HG02642 (cell line): ENCODE measurements around the gene TAC4.
A peak's percentile ranks its signal among the peaks of the same experiment; 100 is the strongest.

Experiments used
- ATAC-seq: cut with Tn5 transposase; IDR thresholded peaks from one replicate; pipeline ENCODE4 v1.9.1; 2021; ENCODE audit warnings: mild to moderate bottlenecking; ENCODE audit not compliant: unreplicated experiment, poor library complexity

The TAC4 gene, protein sequence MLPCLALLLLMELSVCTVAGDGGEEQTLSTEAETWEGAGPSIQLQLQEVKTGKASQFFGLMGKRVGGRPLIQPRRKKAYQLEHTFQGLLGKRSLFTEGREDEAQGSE

DNA sequence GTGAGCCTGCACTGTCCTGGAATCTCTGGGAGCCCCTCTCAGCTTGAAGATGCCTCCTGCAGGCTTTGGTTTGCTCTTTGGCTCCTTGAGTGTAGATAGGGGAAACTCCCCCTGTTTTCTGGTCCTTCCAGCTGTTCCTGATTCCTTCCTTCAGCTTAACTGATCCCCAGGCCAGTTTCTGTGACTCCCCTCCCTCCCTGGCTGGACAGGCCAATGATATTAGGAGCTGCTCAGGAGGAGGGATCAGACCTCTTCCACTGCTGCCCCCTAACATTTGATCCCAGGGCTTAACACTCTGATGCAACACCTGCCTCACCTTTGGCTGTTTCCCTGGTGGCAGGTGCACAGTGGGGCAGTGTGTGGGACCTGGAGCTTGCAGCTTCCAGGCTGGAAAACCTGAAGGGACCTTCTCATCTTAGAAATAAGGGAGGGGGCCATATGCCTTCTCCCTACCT lies at the start of gene TAC4:
TAC4 (minus strand) TSS at position 51 of the 455 bp plus-strand sequence. CDS start 52 bp downstream, outside the sequence.
- no peak for ATAC-seq

DNA sequence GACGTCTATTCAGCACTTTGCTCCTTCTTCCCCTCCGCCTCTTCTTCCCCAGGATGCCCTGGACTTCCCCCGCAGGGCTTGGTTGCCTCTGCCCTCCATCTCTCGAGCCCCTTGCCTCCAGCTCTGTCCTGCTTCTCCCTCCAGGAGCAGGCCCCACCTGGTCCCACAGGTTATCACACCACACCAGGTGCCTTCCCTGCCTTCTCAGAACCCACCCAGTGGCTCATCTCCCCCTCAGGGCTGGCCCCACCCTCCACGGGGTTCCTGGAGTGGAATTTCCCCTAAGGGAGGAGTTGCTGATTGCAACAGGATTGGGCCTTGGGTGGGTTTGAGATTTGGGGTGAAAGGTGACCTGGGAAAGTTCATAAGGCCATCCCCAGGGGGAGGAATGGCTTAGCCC lies 49.0 kb upstream of the TAC4 start:
- no peak for ATAC-seq

DNA sequence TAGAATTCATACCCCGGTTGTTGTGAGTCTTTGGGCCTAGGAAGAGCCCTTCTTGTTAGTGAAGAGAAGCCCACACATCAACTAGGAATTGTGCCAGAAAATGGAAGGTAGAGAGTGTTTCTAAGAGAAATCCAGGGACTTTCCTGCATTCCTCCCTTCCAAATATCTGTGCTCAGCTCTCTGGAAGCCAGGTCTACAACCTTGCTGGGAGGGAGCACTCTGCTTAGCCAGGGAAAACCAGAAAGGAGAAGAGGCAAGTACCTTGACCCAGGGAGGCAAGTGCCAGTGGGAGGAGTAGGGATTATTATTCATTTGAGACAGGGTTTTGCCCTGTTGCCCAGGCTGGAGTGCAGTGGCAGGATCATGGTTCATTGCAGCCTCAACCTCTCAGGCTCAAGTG lies 48.4 kb upstream of the TAC4 start:
- no peak for ATAC-seq

DNA sequence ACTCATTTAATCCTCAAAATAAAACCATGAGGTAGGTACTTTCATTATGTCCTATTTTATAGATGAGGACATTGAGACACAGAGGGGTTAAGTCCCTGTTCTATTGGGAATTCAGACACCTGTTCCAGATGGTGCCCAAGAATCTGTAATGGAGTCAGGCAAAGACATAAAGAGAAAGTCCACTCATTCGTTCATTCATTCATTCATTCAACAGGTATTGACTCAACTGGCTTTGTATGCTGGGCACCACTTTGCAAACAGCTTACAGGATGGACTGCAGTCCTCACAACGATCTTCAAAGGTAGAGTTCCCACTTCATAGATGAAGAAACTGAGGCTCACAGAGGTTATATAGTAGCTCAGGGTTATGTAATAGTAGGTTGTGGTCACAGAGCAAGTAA lies 47.9 kb upstream of the TAC4 start:
- no peak for ATAC-seq

DNA sequence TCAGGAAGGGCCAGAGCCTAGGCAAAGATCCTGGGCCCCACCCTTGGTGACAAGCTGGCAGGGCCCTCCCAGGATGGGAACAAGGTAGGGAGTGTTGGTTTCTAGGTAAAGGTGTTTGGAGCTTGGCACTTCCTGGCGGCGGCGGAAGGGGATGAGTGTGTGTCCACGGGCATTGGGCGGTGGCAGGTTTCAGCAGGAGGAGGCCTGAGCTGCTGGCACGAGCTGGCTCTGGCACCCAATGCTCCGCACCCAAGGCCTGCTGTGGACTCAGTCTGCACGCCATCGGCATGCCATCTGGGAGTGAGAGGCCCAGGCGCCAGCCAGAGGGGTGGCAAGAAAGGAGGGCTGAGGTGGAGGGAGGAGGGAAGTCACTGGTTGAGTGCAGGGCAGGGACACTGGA lies 46.9 kb upstream of the TAC4 start:
- no peak for ATAC-seq

DNA sequence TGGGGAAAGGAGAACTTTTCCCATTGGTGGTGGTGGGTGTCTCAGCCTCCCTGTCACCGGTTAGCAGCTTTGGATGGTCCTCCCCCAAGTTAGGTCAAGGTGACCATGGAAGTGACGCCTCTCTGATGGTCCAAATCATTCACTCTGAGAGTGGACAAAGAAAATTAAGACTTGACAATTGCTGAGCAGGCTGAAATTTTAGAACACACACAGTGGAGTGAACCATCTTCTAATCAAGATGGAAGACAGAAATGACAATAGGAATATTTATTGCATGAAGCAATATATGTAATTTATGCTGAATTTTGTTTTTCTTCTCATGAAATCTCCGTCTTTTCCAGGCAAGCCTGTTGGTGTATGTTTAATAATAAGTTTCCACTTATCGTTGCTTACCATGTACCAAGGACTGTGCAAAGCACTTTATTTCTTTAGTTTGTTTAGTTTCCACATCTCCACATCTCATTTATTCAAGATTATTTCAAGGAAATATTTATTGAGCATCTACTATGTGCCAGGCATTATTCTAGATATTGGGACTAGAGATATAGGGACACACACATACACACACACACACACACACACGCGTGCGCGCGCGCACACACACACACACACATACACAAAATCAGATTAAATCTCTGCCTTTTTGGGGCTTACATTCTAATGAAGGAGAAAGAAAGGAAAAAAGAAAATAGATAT lies 44.0 kb upstream of the TAC4 start:
- no peak for ATAC-seq

DNA sequence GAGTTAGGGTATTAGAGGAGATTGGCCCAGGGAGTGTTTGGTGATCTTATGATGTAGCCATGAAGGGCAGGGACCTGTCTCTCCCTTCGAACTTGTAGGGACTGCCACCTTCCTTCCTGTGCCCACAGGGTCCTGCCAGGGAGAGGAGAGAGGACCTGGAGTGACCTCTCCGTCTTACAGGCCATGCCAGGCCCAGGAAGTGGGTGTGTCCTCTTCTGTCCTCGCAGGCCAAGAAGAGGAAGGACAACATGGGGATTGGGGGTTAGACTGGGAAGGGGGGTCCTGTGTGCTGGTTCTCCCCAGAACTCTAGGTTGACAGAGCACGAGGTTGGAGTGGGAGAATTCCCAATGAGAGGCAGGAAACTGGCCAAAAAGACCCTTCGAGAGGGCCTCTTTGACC lies 43.4 kb upstream of the TAC4 start:
- no peak for ATAC-seq

DNA sequence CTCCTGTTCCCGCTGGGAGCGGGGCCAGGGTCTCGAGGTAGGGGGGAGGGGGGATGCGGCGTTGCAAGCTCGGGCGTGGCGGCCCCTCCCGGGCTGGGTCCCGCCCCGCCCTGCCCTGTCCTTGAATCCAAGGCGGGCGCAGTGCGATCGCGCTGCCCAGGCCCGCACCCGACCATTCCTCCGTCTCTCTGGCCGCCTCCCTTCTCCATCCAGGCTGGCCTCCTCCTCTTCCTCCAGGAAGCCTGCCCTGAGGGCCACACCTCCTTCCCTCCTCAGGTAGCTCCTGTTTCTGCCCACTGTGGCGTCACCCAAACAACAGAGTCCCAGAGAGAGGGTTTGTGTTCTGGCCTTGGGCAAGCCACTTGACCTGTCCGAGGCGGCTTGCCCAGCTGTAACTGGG lies 43.0 kb upstream of the TAC4 start:
- ATAC-seq: no peak

DNA sequence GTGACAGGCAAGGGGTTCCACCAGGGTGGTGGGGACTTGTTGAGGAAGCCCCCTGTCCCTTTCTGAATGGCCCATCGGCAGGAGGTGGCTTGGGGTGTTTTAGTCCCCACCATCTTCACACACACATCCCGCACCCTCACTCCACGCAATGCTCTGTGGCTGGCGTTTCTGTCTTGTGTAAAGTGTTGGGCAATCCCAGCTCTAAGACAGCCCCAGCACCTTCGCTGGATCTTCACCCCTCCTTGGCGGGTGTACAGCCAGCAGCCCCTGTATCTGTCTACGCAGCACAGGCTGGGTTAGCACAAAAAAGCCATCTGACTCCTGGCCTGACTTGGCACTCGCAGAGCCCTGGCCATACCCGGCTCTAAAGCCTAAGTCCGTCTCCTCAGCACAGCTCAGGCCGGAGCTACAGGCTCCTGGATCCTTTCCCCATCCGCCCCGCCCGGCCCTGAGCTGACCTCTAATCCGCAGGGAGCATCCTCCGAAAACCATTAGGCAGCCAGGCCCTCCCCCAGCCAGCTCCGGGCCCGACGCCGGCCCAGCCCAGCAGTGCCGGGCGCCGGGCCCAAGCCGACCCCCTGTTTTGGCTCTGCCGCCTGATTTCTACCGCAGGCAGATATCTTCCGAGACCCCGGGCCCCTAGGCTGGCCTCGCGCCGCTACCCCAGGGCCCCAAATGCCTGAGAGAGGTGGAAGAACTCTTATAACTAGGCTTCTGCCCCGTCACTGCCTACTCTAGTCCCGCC lies 42.4 kb upstream of the TAC4 start:
- ATAC-seq: no peak

DNA sequence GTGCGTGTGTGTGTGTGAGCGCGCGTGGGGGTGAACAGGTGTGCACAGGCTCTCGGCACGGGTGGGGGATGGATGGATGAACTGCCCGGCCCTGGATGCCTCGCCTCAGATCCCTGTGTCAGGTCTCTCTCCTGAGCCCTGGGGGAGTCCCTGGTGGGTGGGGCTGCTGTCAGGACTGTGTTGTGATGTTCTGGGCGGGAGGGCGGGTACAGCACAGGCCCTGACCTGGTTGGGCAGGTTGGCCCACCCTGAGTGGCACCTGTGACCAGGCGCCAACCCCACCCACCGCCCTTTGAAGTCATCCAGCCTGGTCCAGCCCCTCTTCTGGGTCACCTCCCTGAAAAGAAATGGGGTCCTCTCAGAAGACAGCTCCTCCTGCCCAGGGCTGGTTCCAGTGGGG lies 41.6 kb upstream of the TAC4 start:
- ATAC-seq: no peak

DNA sequence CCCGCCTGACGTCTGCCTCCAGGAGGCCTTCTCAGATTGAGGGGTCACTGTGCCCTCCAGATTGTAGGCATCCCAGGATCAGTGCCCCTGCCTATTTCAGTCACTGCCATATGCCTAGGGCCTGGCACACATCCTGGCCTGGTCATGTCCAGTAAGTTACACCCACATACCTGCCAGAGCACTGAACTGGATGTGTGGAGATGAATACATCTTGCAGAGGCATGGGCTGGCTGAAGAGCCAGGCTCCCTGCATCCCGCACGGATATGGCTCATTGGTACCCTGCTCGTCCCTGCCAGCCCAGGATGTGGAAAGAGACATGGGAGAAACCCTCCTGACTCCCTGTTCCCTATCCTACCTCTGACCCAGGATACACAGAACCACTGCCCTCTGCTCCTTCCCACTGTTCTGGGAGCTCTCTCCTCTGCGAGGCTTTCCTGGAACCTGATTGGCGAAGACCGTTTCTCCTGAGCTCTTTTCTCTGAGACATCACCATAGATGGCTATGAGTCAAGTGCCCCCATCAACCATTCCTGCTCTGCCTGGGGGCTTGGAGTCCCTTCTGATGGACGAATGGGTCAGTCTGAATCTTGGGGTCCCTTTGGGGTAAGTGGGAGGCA lies 40.0 kb upstream of the TAC4 start:
- ATAC-seq: no peak

DNA sequence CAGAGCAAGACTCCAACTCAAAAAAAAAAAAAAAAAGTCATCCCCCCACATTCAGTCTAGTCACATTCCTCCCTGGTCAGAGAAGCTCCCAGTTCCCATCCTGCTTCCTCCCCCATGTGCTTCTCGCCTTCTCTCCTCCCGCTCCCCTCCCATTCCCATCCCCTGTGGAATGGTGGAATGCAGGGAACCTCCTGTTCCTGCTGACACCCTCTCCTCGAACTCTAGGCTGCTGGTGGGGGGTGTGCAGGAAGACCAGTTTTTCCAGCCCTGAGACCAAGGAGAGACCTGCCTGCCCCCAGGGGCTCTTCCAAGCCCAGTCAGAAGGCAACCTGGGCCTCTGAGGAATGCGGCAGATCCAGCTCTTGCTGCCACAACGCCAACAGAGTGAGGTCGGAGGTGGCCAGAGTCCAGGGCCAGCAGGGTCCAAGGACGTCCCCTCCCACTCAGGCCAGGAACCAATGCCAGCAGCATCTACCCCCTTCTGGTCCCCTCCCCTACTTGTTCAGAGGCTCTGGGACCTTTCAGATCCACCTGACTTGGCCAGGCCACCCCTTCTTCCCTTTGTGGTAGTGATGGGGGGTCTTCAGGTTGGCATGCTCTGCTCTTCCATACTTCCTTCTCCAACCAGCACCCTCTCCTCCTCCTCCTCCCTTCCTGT lies 39.3 kb upstream of the TAC4 start:
- ATAC-seq: no peak

DNA sequence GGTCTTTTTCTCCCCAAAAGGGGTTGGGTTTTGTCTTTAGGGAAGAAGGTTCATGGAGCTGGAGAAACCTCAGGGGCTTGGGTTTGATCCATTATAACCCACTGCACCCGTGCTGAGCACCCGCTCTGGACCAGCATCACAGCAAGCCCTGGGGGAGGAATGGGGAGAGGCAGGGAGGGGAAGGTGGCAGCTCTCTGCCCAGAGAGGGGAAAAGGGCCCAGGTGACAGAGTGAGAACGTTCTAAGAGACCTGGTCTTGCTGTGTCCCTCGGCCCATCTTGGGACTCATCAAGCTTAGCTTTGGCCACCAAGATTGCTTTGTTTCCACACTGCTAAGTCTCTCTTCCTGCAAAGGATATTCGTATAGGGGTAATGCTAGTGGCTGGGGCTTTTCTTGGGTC lies 38.2 kb upstream of the TAC4 start:
- no peak for ATAC-seq

DNA sequence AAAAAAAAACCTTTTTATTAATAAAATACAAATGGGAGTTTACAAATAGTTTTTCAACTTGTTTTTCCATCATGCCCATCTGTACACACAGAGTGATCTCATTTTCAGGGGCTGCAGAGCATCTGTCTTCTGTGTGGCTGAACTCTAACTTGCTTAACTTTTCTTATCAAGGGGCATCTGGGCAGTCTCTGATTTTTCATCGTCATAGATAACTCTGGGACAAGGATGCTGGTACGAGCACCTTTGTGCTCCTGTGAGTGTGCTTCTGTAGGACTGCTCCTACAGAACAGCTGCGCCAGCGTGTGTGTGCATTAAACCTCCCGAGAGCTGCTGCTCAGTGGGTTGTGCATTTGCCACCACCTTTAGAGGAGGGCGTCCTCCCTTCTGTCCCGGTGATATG lies 34.6 kb upstream of the TAC4 start:
- ATAC-seq: no peak

DNA sequence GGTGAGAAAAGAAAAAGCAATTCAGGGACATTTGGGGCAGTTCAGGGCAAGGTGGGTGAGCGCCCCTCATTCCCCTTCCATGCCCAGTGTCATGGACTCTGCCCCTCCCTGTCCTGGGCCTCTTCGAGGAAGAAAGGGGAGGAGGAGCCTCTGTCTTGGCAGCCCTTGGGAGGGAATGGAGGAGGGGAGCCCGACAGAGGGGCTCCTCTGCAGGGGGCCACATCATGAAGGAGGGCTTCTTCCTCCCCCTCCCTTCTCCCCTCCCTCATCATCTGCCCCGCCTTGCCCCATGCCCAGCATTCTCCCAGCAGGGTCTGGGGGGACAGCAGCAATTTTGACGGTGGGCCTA lies 33.2 kb upstream of the TAC4 start:
- ATAC-seq: no peak

DNA sequence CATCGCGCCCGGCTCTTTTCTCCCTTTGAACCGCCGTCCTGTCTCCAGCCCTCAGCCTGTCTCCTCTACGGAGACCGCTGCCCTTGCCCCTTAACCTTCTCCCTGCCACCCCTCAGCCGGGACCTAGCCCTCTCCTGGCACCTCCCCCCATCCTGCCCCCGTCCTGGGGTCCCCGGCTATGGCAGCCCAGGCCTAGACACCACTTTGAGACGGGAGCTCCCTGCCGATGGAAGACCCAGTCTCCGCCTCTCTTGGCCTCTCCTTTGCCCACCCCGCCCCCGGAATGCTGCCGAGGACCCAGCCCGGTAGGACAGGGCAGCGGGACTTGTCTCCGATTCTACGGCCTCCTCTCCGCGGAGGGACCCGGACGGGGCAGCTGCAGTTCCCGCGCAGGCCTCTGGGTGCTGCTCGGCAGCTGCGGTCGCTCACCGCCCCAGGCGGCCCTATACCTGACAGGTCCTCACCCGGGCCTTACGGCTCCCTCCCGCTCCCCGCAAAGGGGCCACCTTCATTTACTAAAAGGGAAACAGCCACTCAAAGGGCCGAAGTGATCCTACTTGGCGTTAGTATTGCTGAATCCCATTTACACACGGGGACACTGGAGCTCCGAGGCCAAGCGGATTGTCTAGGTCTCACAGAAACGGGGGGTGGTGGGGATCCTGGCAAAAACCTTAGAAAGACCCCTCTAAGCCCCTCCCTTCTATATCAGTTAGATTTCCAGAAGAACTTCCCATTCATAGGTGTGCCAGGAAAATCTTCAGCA lies 32.6 kb upstream of the TAC4 start:
- ATAC-seq: peak; percentile 80

DNA sequence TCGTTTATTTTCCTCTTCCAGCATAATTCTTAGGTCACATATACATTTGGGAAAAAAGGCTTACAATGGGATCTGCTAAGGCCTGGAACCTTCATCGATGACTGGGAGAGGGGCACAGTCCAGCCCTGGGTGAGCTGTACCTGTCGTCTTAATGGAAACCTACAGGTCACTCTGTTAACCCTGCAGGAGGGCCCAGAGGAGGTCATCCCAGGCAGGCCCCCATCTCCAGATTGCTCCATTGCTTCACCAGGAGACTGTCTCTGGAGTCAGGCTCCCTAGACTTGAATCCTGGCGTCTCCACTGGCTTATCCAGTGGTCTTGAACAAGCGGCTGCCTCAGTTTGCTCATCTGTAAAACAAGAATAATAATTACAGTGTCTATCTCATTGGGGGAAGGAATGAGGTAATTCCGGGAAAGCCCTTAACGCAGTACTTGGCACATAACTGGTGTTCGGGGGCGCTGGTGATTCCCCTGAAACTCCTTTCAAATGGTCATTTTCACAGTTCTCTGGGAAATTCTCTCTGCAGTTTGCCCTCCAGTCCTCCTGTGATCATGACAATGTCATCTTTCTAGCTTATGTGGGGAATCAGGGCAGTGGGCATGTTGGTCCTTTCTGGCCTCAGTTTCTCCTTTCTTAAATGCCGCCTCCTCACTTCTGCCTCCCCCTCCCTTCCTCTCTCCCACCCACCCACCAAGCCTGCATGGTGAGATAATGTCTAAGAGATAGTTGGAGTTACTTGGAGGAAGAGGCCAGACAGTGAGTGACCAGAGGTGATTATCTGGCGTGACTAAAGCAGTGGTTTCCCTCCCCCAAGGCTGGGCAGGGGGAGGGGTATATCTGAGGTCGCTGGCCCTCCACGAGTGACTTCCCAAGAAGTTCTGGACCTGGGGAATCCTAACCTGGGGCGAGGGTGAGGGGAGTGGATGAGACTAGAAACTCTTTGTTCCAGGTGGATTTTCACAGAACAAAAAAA lies 31.3 kb upstream of the TAC4 start:
- no peak for ATAC-seq

DNA sequence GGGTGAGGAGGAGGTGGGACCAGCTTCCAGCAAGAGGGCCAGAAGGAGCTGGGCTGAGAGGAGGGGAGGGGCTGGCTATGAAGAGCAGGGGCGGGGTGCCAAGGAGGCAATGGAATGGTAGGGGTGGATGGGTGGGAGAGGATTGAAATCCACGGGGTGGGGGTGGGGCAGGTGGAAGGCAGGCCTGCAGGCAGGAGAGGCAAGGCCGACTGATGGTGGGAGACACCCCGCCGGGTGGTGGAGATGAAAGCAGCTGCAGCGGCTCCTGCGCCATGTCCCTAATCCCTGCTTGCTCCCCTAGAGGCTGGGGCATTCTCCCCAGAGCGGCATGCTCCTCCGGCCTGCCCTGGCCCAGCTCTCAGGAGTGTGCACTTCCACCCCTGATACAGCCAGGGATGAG lies 27.8 kb upstream of the TAC4 start:
- no peak for ATAC-seq

DNA sequence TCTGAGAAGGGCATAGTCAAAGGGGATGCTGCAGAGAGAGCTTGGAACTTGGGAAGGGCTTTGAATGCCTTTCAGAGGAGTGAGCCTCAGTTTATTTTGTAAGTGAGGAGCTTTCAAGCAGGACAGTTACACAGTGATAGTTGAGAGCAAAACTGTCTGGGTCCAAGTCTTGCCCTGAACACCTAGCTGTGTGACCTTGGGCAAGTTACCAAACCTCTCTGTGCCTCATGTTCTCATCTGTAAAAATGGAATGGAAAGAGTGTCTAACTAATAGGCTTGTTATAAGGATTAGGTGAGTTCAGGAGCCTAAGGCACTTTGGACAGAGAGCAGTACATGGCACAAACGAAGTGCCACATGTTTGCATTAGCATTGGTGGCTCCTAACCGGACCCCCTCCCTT lies 27.0 kb upstream of the TAC4 start:
- ATAC-seq: no peak
